H9 (cell line): ENCODE results near the gene NEK4. TPM values are rescaled to one million over a fixed set of nuclear protein-coding genes. Genes with fewer than 3 reads are reported as not detected.

Experiments used
- DNase-seq: peaks from one replicate; pipeline ENCODE4 v3.0.0-alpha.2; 2017
- H2AFZ ChIP-seq: one replicate; pipeline ENCODE4 v1.6.1; 2013; ENCODE audit warnings: mild to moderate bottlenecking, low read length, control low read depth, moderate library complexity
- H2AK5ac ChIP-seq: 2 replicates; pipeline ENCODE4 v1.6.1; 2013; ENCODE audit warnings: low read length, control low read depth, mixed read lengths; ENCODE audit not compliant: insufficient read length
- H2BK120ac ChIP-seq: one replicate; pipeline ENCODE4 v1.6.1; 2013; ENCODE audit warnings: low read depth, mild to moderate bottlenecking, low read length, control low read depth, inconsistent platforms; ENCODE audit not compliant: poor library complexity, severe bottlenecking
- H2BK12ac ChIP-seq: 2 replicates; pipeline ENCODE4 v1.6.1; 2013; ENCODE audit warnings: low read length, control low read depth, mixed read lengths, low read depth; ENCODE audit not compliant: insufficient read length
- H2BK15ac ChIP-seq: 2 replicates; pipeline ENCODE4 v1.6.1; 2013; ENCODE audit warnings: low read depth, low read length, control low read depth
- H2BK20ac ChIP-seq: one replicate; pipeline ENCODE4 v1.6.1; 2013; ENCODE audit warnings: low read depth, mild to moderate bottlenecking, low read length, control low read depth, inconsistent platforms; ENCODE audit not compliant: poor library complexity, severe bottlenecking
- H2BK5ac ChIP-seq: 2 replicates; pipeline ENCODE4 v1.6.1; 2013; ENCODE audit warnings: low read length, control low read depth, mixed read lengths; ENCODE audit not compliant: insufficient read length
- H3K14ac ChIP-seq: 2 replicates; pipeline ENCODE4 v1.6.1; 2013; ENCODE audit warnings: low read length, control low read depth; ENCODE audit not compliant: insufficient read depth
- H3K18ac ChIP-seq: 2 replicates; pipeline ENCODE4 v1.6.1; 2013; ENCODE audit warnings: low read depth, mild to moderate bottlenecking, mixed read lengths, low read length, control low read depth; ENCODE audit not compliant: insufficient read length
- H3K23ac ChIP-seq: 2 replicates; pipeline ENCODE4 v1.6.1; 2013; ENCODE audit warnings: low read length, control low read depth, mixed read lengths, low read depth; ENCODE audit not compliant: insufficient read length
- H3K23me2 ChIP-seq: 2 replicates; pipeline ENCODE4 v1.6.1; 2013; ENCODE audit warnings: low read depth, mild to moderate bottlenecking, mixed read lengths, low read length, control low read depth; ENCODE audit not compliant: insufficient read length, poor library complexity, severe bottlenecking
- H3K27ac ChIP-seq: 2 replicates; pipeline ENCODE4 v1.5.1; 2013; ENCODE audit warnings: low read length, control low read depth, mixed read lengths, low read depth; ENCODE audit not compliant: insufficient read length
- H3K27me3 ChIP-seq: 2 replicates; pipeline ENCODE4 v1.6.1; 2013; ENCODE audit warnings: low read length, control low read depth, inconsistent platforms; ENCODE audit not compliant: insufficient read depth
- H3K4ac ChIP-seq: 2 replicates; pipeline ENCODE4 v1.6.1; 2013; ENCODE audit warnings: low read depth, mild to moderate bottlenecking, control low read depth, inconsistent platforms, low read length, moderate library complexity
- H3K4me1 ChIP-seq: 2 replicates; pipeline ENCODE4 v1.6.1; 2013; ENCODE audit warnings: low read length, control low read depth, inconsistent platforms; ENCODE audit not compliant: insufficient read depth
- H3K4me2 ChIP-seq: 2 replicates; pipeline ENCODE4 v1.6.1; 2013; ENCODE audit warnings: low read length, control low read depth, mixed read lengths; ENCODE audit not compliant: insufficient read length, insufficient read depth
- H3K56ac ChIP-seq: 2 replicates; pipeline ENCODE4 v1.6.1; 2013; ENCODE audit warnings: low read depth, mild to moderate bottlenecking, mixed read lengths, low read length, control low read depth; ENCODE audit not compliant: insufficient read length
- H3K79me1 ChIP-seq: 2 replicates; pipeline ENCODE4 v1.6.1; 2013; ENCODE audit warnings: low read depth, mild to moderate bottlenecking, moderate library complexity, low read length, control low read depth, inconsistent platforms; ENCODE audit not compliant: insufficient read depth, poor library complexity, severe bottlenecking
- H3K79me2 ChIP-seq: 2 replicates; pipeline ENCODE4 v1.6.1; 2013; ENCODE audit warnings: low read length, control low read depth, inconsistent platforms; ENCODE audit not compliant: insufficient read depth
- H3K9ac ChIP-seq: 2 replicates; pipeline ENCODE4 v1.6.1; 2013; ENCODE audit warnings: low read length, control low read depth, mixed read lengths; ENCODE audit not compliant: insufficient read length; ENCODE audit errors: extremely low read depth
- H3K9me3 ChIP-seq: one replicate; pipeline ENCODE4 v1.6.1; 2013; ENCODE audit warnings: low read depth, low read length, inconsistent platforms; ENCODE audit not compliant: control insufficient read depth
- H3T11ph ChIP-seq: one replicate; pipeline ENCODE4 v1.6.1; 2013; ENCODE audit warnings: mild to moderate bottlenecking, low read length, control low read depth, inconsistent platforms
- H4K20me1 ChIP-seq: one replicate; pipeline ENCODE4 v1.6.1; 2013; ENCODE audit not compliant: control insufficient read depth, insufficient read length, insufficient read depth
- H4K5ac ChIP-seq: 2 replicates; pipeline ENCODE4 v1.6.1; 2013; ENCODE audit warnings: low read depth, mild to moderate bottlenecking, mixed read lengths, low read length, control low read depth; ENCODE audit not compliant: insufficient read length
- H4K8ac ChIP-seq: replicated peaks from 2 replicates; pipeline ENCODE4 v1.6.1; 2013; ENCODE audit warnings: low read length, control low read depth, mixed read lengths, low read depth; ENCODE audit not compliant: insufficient read length
- H4K91ac ChIP-seq: 2 replicates; pipeline ENCODE4 v1.6.1; 2013; ENCODE audit warnings: low read depth, mild to moderate bottlenecking, moderate library complexity, mixed read lengths, low read length, control low read depth; ENCODE audit not compliant: insufficient read length
- H3K27ac Mint-ChIP-seq, 3 experiments: 2 replicates in 2 of 3; 3 replicates in 1 of 3; pipeline ENCODE4 v1.8.0; 2020 to 2021; ENCODE audit warnings: mixed read lengths in 3 of 3, mild to moderate bottlenecking in 1 of 3, moderate library complexity in 1 of 3
- H3K27me3 Mint-ChIP-seq: 2 replicates; pipeline ENCODE4 v1.8.0; 2021; ENCODE audit warnings: low read depth, mild to moderate bottlenecking, moderate library complexity, mixed read lengths
- H3K36me3 Mint-ChIP-seq, 3 experiments: 2 replicates in 2 of 3; 3 replicates in 1 of 3; pipeline ENCODE4 v1.8.0; 2020 to 2021; ENCODE audit warnings: low read depth in 3 of 3, mixed read lengths in 3 of 3; ENCODE audit not compliant: insufficient read depth in 1 of 3
- H3K4me1 Mint-ChIP-seq, 2 experiments: 2 replicates each; pipeline ENCODE4 v1.8.0; 2020; ENCODE audit warnings: mixed read lengths in 2 of 2
- H3K4me3 Mint-ChIP-seq, 2 experiments: 2 replicates in 1 of 2; 3 replicates in 1 of 2; pipeline ENCODE4 v1.8.0; 2020 to 2021; ENCODE audit warnings: mild to moderate bottlenecking in 2 of 2, mixed read lengths in 2 of 2, moderate library complexity in 1 of 2
- H3K9me3 Mint-ChIP-seq, 2 experiments: 2 replicates in 1 of 2; 3 replicates in 1 of 2; pipeline ENCODE4 v1.8.0; 2020; ENCODE audit warnings: mild to moderate bottlenecking in 2 of 2, mixed read lengths in 2 of 2, moderate library complexity in 1 of 2
- WGBS: extraction: QIAGEN DNeasy Blood & Tissue Kit; methylation state at CpG from one replicate; pipeline ENCODE4 v1.1.7; 2013; ENCODE audit warnings: missing lambda C conversion rate, low lambda C conversion rate, mixed read lengths; ENCODE audit not compliant: insufficient read length; ENCODE audit errors: extremely low coverage; 5-methylcytosine and 5-hydroxymethylcytosine counted together
- total RNA-seq: library from RNA; stranded (reverse); gene quantifications from 2 replicates; pipeline ENCODE4 v1.2.1, GENCODE V29; 2021
- TF ChIP-seq, protein P1 (sequence below): fragments of 200-600 bp; sonication (generic); conservative IDR thresholded peaks from 3 replicates; pipeline ENCODE4 v1.8.0; 2021; ENCODE audit warnings: antibody characterized with exemption, mild to moderate bottlenecking

The NEK4 gene
- total RNA-seq, 1 experiment from 2014 or later: 36.0 TPM

DNA sequence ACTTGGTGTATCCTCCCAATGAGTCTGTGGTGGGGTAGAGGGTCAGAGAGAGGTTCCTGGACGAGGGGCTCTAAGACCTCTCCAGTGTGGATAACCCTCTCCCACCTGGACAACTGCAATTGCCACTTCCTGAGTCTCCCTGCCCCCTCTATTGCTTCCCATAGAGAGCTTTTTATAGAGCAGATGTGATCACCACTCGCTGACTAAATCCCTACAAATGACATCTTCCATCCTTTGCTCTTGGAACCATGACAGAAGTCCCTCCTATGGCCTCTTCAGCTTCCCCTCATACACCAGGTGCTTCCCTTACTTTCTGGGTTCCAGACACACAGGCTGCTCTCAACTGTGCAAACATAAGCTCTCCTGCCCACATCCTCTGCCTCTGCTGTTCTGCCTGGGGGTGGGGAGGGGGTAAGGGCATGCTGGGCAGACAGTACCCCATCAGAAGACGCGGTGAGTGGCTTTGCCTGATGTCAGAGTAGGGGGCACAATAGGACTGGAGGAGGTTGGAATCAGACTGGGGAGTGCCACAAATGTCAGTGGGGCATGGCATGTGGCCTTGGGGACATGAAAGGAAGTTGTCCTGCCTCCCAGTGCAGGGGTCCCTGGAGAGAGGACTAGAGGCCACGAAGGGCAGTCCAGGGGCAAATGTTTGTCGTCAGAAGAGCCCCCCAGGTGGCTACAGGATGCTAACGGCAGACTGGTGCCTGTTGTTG is 39.1 kb upstream of the NEK4 start:
- Histone ChIP-seq H3K27me3 (no peaks in the 10 kb centered on the region), H2AFZ (no peak overlapping the region), H2BK15ac (no peak overlapping the region), H2BK20ac (no peak overlapping the region), H2BK12ac (no peak overlapping the region), H3K9me3 (no peaks in the 10 kb centered on the region), H3K4ac (no peak overlapping the region), H3K56ac (no peak overlapping the region), H2BK120ac (no peak overlapping the region), H3T11ph (no peak overlapping the region), H4K20me1 (no peaks in the 10 kb centered on the region), H3K4me1 (no peaks in the 10 kb centered on the region), H4K91ac (no peak overlapping the region), H3K14ac (no peak overlapping the region), H3K23ac (no peak overlapping the region), H3K27ac (no peak overlapping the region), H3K18ac (no peak overlapping the region), H3K23me2 (no peaks in the 10 kb centered on the region), H2AK5ac (no peak overlapping the region), H2BK5ac (no peak overlapping the region), H3K4me2 (no peak overlapping the region), H4K8ac (no peak overlapping the region), H3K79me1 (no peaks in the 10 kb centered on the region), H3K79me2 (no peaks in the 10 kb centered on the region), H3K9ac (no peak overlapping the region), H4K5ac (no peak overlapping the region)
- no peaks in the 10 kb centered on the region for H3K4me1 Mint-ChIP-seq
- no peak overlapping the region for H3K4me3 Mint-ChIP-seq
- H3K36me3 Mint-ChIP-seq: no peaks in the 10 kb centered on the region; a peak in 1 of 7 replicates
- H3K27me3 Mint-ChIP-seq: peaks cover 12% of the 10 kb centered on the region
- TF ChIP-seq, protein P1, sequence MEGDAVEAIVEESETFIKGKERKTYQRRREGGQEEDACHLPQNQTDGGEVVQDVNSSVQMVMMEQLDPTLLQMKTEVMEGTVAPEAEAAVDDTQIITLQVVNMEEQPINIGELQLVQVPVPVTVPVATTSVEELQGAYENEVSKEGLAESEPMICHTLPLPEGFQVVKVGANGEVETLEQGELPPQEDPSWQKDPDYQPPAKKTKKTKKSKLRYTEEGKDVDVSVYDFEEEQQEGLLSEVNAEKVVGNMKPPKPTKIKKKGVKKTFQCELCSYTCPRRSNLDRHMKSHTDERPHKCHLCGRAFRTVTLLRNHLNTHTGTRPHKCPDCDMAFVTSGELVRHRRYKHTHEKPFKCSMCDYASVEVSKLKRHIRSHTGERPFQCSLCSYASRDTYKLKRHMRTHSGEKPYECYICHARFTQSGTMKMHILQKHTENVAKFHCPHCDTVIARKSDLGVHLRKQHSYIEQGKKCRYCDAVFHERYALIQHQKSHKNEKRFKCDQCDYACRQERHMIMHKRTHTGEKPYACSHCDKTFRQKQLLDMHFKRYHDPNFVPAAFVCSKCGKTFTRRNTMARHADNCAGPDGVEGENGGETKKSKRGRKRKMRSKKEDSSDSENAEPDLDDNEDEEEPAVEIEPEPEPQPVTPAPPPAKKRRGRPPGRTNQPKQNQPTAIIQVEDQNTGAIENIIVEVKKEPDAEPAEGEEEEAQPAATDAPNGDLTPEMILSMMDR: no peak
- WGBS: no CpG with 5 or more reads among the region's 7 CpGs
- DNase-seq: no peak
- no peak overlapping the region for H3K27ac Mint-ChIP-seq
- H3K9me3 Mint-ChIP-seq: no peaks in the 10 kb centered on the region
